ENCODE results near the gene PAGE1. TPM values are rescaled to one million over a fixed set of nuclear protein-coding genes. Genes with fewer than 3 reads are reported as not detected.

PAGE1 gene
- total RNA-seq, result not detected in 2 replicates

GRCh38 chrX:49695276-49696180, at the start of gene PAGE1:
PAGE1 (minus strand) TSS chrX:49695984; CDS start chrX:49694770, 1,214 bp downstream.

Other genes starting within 250 kb of the PAGE1 start
- not detected in 2 replicates for gene GAGE12C, start 163.8 kb downstream of the PAGE1 start, total RNA-seq
- gene GAGE12D, start 154.3 kb downstream of the PAGE1 start, total RNA-seq, result not detected in 2 replicates
- not detected in 2 replicates for gene GAGE12E, start 144.7 kb downstream of the PAGE1 start, total RNA-seq
- gene GAGE12F, start 135.1 kb downstream of the PAGE1 start, total RNA-seq, result not detected in 2 replicates
- not detected in 2 replicates for gene GAGE12G, start 125.6 kb downstream of the PAGE1 start, total RNA-seq
- gene GAGE12H, start 116.0 kb downstream of the PAGE1 start, total RNA-seq, result not detected in 2 replicates
- gene GAGE2A, start 106.5 kb downstream of the PAGE1 start, total RNA-seq, result not detected in 2 replicates
- gene GAGE1, start 97.0 kb downstream of the PAGE1 start, total RNA-seq, result not detected in 2 replicates
- gene PAGE4, start 133.3 kb upstream of the PAGE1 start, total RNA-seq, result not detected in 2 replicates
- gene USP27X, start 183.5 kb upstream of the PAGE1 start, total RNA-seq, result 4.2 and 6.3 TPM in 2 replicates
- gene CLCN5, start 226.6 kb upstream of the PAGE1 start, total RNA-seq, result 23.9 and 29.8 TPM in 2 replicates

All from placental epithelial cell (primary cell).